ENCODE measurements around the gene SDR42E1. TPM values are rescaled to one million over a fixed set of nuclear protein-coding genes. Genes with fewer than 3 reads are reported as not detected.

The SDR42E1 gene
- total RNA-seq, 1 donor from 2014 or later: 23.2 TPM

GRCh38 chr16:82047374-82047773 lies 36.1 kb upstream of the SDR42E1 start:
- Histone ChIP-seq H3K4me3 (ENCODE audit: low read depth, low read length) (no peak overlapping the region), H3K36me3 (ENCODE audit: control insufficient read depth, insufficient read depth, low read length) (no peaks in the 10 kb centered on the region), H3K27me3 (ENCODE audit: control insufficient read depth, insufficient read depth, low read length) (no peaks in the 10 kb centered on the region)
- TF ChIP-seq CTCF (IDR thresholded peaks at IDR 0.05; ENCODE audit: insufficient read depth, low read length, severe bottlenecking): no peak
- no peak for FAIRE-seq
- DNase-seq (ENCODE audit: low read depth): no peak

GRCh38 chr16:82046941-82047340 lies 35.7 kb upstream of the SDR42E1 start:
- DNase-seq (ENCODE audit: low read depth): no peak
- FAIRE-seq: no peak

GRCh38 chr16:82046541-82046940 lies 35.3 kb upstream of the SDR42E1 start:
- no peak for TF ChIP-seq CTCF (IDR thresholded peaks at IDR 0.05; ENCODE audit: insufficient read depth, low read length, severe bottlenecking)
- no peak overlapping the region for H3K4me3 ChIP-seq (ENCODE audit: low read depth, low read length)
- no peaks in the 10 kb centered on the region for H3K27me3 ChIP-seq (ENCODE audit: control insufficient read depth, insufficient read depth, low read length)
- DNase-seq (ENCODE audit: low read depth) (no peak), FAIRE-seq (no peak)
- no peaks in the 10 kb centered on the region for H3K36me3 ChIP-seq (ENCODE audit: control insufficient read depth, insufficient read depth, low read length)

More at GRCh38 chr16:82046941-82047340, 35.7 kb upstream of the SDR42E1 start:
- Histone ChIP-seq H3K36me3 (ENCODE audit: control insufficient read depth, insufficient read depth, low read length) (no peaks in the 10 kb centered on the region), H3K4me3 (ENCODE audit: low read depth, low read length) (no peak overlapping the region), H3K27me3 (ENCODE audit: control insufficient read depth, insufficient read depth, low read length) (no peaks in the 10 kb centered on the region)
- no peak for TF ChIP-seq CTCF (IDR thresholded peaks at IDR 0.05; ENCODE audit: insufficient read depth, low read length, severe bottlenecking)

- Histone ChIP-seq H3K27me3 (ENCODE audit: control insufficient read depth, insufficient read depth, low read length) (no peaks in the 10 kb centered on the region), H3K4me3 (ENCODE audit: low read depth, low read length) (no peak overlapping the region)
- TF ChIP-seq CTCF (IDR thresholded peaks at IDR 0.05; ENCODE audit: insufficient read depth, low read length, severe bottlenecking): no peak
Measured at GRCh38 chr16:82045465-82045864, 34.2 kb upstream of the SDR42E1 start.

GRCh38 chr16:82044585-82044911 lies 33.3 kb upstream of the SDR42E1 start:
- Histone ChIP-seq H3K27me3 (ENCODE audit: control insufficient read depth, insufficient read depth, low read length) (no peaks in the 10 kb centered on the region), H3K4me3 (ENCODE audit: low read depth, low read length) (no peak overlapping the region), H3K36me3 (ENCODE audit: control insufficient read depth, insufficient read depth, low read length) (no peaks in the 10 kb centered on the region)
- no peak for FAIRE-seq
- no peak for DNase-seq (ENCODE audit: low read depth)
- TF ChIP-seq CTCF (IDR thresholded peaks at IDR 0.05; ENCODE audit: insufficient read depth, low read length, severe bottlenecking): no peak

More at GRCh38 chr16:82045465-82045864, 34.2 kb upstream of the SDR42E1 start:
- no peak for DNase-seq (ENCODE audit: low read depth)
- FAIRE-seq: no peak
- H3K36me3 ChIP-seq (ENCODE audit: control insufficient read depth, insufficient read depth, low read length): no peaks in the 10 kb centered on the region

All from bronchial epithelial cell (primary cell).